Kidney (tissue), 14 donors: ENCODE results near the gene GRIK3. TPM values are rescaled to one million over a fixed set of nuclear protein-coding genes. Genes with fewer than 3 reads are reported as not detected.

Experiments used
- DNase-seq, 5 donors: peaks; one replicate each; pipeline ENCODE4 v3.0.0-alpha.2; 2013 to 2020
- FAIRE-seq: peaks from 2 replicates; lab custom pipeline; 2012; peaks lifted over from hg19 to GRCh38; lab: Jason Lieb, UNC
- H3K27ac ChIP-seq, 2 donors: one replicate each; pipeline ENCODE4 v1.7.0; 2013; ENCODE audit warnings: low read depth in 2 of 2, low read length in 2 of 2, inconsistent platforms in 1 of 2
- H3K27me3 ChIP-seq: one replicate; pipeline ENCODE4 v1.7.1; 2013; ENCODE audit warnings: low read length, inconsistent platforms; ENCODE audit not compliant: control insufficient read depth, insufficient read depth
- H3K36me3 ChIP-seq, 3 donors: one replicate each; pipeline versions ENCODE4 v1.7.0 to v1.7.1; 2013; ENCODE audit warnings: low read length in 3 of 3, control low read depth in 1 of 3, inconsistent platforms in 1 of 3; ENCODE audit not compliant: insufficient read depth in 3 of 3, control insufficient read depth in 2 of 3
- H3K4me1 ChIP-seq, 3 donors: one replicate each; pipeline versions ENCODE4 v1.7.0 to v1.7.1; 2013; ENCODE audit warnings: low read length in 3 of 3, inconsistent platforms in 1 of 3, low read depth in 1 of 3; ENCODE audit not compliant: control insufficient read depth in 2 of 3, insufficient read depth in 2 of 3
- H3K4me3 ChIP-seq, 3 donors: one replicate each; pipeline versions ENCODE4 v1.7.0 to v1.8.1; 2013; ENCODE audit warnings: low read length in 3 of 3, control low read depth in 1 of 3, inconsistent platforms in 1 of 3
- H3K9ac ChIP-seq, 3 donors: one replicate each; pipeline versions ENCODE4 v1.7.0 to v1.7.1; 2013; ENCODE audit warnings: low read length in 3 of 3, control low read depth in 1 of 3, inconsistent platforms in 1 of 3
- H3K9me3 ChIP-seq, 3 donors: one replicate each; pipeline versions ENCODE4 v1.7.0 to v1.7.1; 2013; ENCODE audit warnings: low read length in 3 of 3, control low read depth in 1 of 3, inconsistent platforms in 1 of 3; ENCODE audit not compliant: control insufficient read depth in 2 of 3, insufficient read depth in 1 of 3
- intact Hi-C: fragments of 100-400 bp; cut with DNase I; formaldehyde crosslinking; loops from one replicate; pipeline ENCODE4 v1.11.1; 2022
- polyA plus RNA-seq: library from polyadenylated mRNA; stranded (reverse); fragments of 350-450 nt; fragmentation: Illumina TruSeq; extraction: RNeasy Lipid Tissue Mini Kit (QIAGEN cat#74804); gene quantifications from one replicate; pipeline ENCODE4 v1.2.3, GENCODE V29; 2014; ENCODE audit warnings: low read depth, low replicate concordance; ENCODE audit not compliant: insufficient read depth
- total RNA-seq: library from RNA; stranded (reverse); fragmentation: NEBNext Ultra II Directional; extraction: Animal tissue kit (Norgen Biotek cat#: 25700); gene quantifications from one replicate; pipeline ENCODE4 v1.2.1, GENCODE V29; 2021
- TF ChIP-seq, protein P1 (sequence below): IDR thresholded peaks from 3 replicates; pipeline ENCODE4 v1.5.1; 2012; ENCODE audit warnings: mild to moderate bottlenecking, moderate library complexity, borderline replicate concordance; ENCODE audit not compliant: insufficient read depth; ENCODE audit errors: extremely low read depth
- donor health status: control.
- donor health status: control.
- donor health status: control.
- donor health status: control.
- donor health status: control.
- donor health status: DM: yes; HTN: yes; CAD: no.
- donor health status: Normal renal cell carcinoma (clear cell type).

GRIK3 gene
- total and polyA plus RNA-seq, 2 donors from 2014 or later = 0.06 to 0.38 TPM

- no peak overlapping the region for H3K4me3 ChIP-seq
- H3K9ac ChIP-seq = no peak overlapping the region
- TF ChIP-seq, protein P1, sequence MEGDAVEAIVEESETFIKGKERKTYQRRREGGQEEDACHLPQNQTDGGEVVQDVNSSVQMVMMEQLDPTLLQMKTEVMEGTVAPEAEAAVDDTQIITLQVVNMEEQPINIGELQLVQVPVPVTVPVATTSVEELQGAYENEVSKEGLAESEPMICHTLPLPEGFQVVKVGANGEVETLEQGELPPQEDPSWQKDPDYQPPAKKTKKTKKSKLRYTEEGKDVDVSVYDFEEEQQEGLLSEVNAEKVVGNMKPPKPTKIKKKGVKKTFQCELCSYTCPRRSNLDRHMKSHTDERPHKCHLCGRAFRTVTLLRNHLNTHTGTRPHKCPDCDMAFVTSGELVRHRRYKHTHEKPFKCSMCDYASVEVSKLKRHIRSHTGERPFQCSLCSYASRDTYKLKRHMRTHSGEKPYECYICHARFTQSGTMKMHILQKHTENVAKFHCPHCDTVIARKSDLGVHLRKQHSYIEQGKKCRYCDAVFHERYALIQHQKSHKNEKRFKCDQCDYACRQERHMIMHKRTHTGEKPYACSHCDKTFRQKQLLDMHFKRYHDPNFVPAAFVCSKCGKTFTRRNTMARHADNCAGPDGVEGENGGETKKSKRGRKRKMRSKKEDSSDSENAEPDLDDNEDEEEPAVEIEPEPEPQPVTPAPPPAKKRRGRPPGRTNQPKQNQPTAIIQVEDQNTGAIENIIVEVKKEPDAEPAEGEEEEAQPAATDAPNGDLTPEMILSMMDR = no peak
- no peaks in the 10 kb centered on the region for H3K4me1 ChIP-seq
- no peak overlapping the region for H3K27ac ChIP-seq
- intact Hi-C loops = no loop called here
- H3K36me3 ChIP-seq = no peaks in the 10 kb centered on the region
- DNase-seq (no peak), FAIRE-seq (no peak)
- no peaks in the 10 kb centered on the region for H3K27me3 ChIP-seq
- H3K9me3 ChIP-seq = peaks cover 0 to 9% (median 0%) of the 10 kb centered on the region in 3 donors
Observed at GRCh38 chr1:36982709-36983108, 51.6 kb downstream of the GRIK3 start.

- intact Hi-C loops = no loop called here
- TF ChIP-seq, protein P1 = no peak
- peaks cover 0 to 9% (median 0%) of the 10 kb centered on the region in 3 donors for H3K9me3 ChIP-seq
- no peaks in the 10 kb centered on the region for H3K36me3 ChIP-seq
- H3K27me3 ChIP-seq = no peaks in the 10 kb centered on the region
- H3K27ac ChIP-seq = no peak overlapping the region
- H3K9ac ChIP-seq = no peak overlapping the region
- FAIRE-seq = no peak
- no peak overlapping the region for H3K4me3 ChIP-seq
- H3K4me1 ChIP-seq = no peaks in the 10 kb centered on the region
- peak in 2 of 5 donors; percentile 41 to 57 for DNase-seq
Observed at GRCh38 chr1:36981771-36982622, 52.3 kb downstream of the GRIK3 start.

GRCh38 chr1:36981126-36981525 is 53.2 kb downstream of the GRIK3 start:
- no peak overlapping the region for H3K4me3 ChIP-seq
- no peaks in the 10 kb centered on the region for H3K4me1 ChIP-seq
- H3K9me3 ChIP-seq = peaks cover 0 to 9% (median 0%) of the 10 kb centered on the region in 3 donors
- H3K27me3 ChIP-seq = no peaks in the 10 kb centered on the region
- FAIRE-seq (no peak), DNase-seq (no peak)
- no peak overlapping the region for H3K9ac ChIP-seq
- no peaks in the 10 kb centered on the region for H3K36me3 ChIP-seq
- TF ChIP-seq, protein P1 = no peak
- intact Hi-C loops = no loop called here
- no peak overlapping the region for H3K27ac ChIP-seq
